NCI-H345 treated with DMSO at 0.1 percent for 48 hours (cell line): ENCODE results near the gene RAD51B.

Source experiments
- DNase-seq: peaks from one replicate; lab custom pipeline; 2025; ENCODE audit not compliant: unreplicated experiment; lab: John Stamatoyannopoulos, UW

The RAD51B gene

DNA sequence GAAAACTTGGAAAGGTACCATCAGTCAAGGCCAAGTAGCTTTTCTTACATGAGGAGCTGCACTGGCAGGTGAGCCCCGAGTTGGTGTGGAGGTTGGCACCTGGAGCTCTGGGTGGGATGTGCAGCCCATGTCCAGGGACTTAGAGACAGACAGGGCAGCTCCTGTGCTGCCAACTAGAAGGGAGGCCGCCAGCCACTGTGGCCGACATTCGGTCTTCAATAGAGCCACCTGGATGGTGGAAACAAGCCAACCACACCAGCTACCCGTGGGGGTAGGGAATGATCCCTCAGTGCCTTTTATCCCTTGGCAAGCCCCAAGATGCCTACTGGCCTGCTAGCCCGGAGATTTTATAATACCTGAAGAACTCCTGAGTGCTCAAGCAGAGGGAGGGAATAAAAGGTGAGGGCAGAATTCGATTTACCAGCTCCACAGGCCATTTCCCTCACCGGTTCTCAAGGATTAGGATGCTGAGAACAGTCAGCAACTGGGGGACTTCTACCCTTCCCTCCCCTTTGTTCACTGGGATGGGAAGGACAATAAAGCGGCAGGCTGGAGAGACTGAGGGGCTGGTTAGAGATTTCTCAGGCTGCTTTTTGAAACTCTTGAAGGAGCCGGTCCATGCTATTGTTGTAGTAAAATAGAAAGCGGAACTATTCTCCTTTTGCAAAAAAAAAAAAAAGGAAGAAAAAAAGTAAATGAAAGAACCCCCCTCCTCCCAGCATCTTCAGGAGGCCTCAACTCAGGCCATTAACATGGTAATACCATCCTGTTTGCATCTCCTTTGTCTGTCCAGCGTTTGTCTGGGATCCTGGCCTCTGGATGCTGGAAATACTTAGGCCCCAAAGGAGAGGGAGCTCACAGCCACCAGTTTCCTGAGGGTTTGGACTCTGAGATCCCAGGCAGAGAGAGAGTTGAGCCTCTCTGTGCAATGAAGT, 651.7 kb downstream of the RAD51B start:
- no peak for DNase-seq

DNA sequence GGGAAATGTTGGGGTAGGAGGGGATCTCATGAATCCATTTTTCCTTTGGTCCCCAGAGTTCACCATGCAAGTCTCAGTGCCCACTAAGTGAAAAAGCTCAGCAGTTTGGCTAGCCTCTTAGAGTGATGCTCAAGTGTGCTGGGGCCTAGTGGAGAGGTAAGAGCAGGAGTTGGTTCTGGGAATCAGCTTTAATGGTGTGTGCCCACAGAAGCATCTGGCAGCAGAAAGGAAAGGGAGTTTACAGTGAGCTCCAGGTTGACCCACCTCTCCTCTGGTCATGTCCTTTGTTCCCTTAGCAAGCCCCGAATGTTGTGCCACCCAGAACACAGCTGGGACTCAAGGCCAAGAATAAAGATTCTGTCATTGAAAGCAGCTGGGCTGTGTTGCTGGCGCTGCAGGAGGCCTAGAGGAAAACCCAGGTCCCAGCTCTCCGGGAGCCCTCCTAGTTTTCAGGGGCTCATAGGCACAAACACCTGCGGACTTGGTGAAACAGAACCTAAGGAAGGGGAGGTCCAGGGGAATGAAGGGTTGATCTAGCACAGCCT, 652.5 kb downstream of the RAD51B start:
- DNase-seq = no peak

DNA sequence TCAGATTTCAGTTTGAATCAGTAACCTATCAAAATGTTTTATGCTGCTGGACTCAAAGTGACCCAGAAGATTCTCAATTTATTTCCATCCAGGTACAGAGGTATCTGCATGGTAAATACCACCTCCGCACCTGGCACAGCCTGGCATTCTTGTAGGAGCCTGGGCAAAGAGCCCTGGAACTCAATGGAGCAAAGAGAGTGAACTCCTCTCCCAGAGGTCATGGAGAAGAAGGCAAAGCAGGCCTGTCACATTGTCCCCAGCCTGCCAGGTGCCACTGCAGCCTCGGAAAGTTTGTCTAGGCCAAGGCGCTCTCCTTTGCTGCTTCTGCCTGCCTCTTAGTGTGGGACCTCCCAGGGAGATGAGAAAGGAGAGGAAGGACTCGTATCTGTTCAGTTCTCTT, 653.5 kb downstream of the RAD51B start:
- no peak for DNase-seq

DNA sequence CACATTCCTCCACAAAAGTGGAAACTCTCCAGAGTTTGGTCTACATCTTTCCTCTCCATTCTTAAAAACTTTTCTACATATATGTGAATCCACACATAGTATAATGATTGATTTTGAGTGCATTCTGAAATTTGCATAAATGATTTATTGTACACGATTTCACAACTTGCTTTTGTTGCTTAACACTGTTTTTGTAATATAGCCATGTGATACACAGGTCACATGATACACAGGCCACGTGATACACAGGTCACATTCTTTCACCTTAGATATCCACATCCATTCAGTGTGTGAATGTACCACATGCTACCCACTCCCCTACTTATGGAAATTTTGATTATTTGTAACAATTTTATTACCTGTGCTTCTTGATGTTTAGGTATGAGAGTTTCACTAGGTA, 654.2 kb downstream of the RAD51B start:
- no peak for DNase-seq

DNA sequence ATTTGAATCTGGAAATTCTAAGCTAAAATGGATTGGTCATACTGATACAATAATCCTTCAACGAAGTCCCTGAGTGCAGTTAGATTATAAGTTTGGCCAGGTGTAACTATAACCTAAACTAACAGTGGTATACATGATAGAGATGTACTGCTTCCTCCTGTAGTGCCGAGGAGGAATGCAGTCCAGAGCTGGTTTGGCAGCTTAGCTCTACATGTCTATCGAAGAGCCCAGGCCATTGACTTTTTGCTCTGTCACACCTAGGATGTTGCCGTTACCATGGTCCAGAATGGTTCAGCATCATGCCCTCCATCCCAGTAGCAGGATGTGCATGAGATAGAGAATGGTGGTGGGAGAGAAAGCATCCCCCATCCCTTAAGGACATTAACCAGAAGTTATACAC, 655.2 kb downstream of the RAD51B start:
- no peak for DNase-seq

DNA sequence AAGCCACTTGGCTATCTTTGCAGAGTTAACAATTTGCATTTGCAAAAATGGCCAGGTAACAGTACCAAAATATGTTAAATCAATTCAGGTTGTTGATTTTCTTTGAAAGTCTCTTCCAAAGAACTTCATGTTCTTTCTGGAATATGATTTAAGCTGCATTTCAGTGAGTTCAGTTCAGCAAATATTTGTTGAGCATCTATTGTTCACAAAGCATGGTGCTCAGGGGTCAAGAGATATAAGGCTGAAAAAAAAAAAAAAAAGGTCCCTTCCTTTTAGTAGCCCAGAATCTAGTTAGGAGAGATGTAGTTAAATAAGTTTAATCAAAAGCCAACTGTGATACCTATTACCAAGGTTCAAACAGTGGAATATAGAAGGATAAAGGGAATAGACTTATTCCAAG, 656.2 kb downstream of the RAD51B start:
- DNase-seq = no peak

DNA sequence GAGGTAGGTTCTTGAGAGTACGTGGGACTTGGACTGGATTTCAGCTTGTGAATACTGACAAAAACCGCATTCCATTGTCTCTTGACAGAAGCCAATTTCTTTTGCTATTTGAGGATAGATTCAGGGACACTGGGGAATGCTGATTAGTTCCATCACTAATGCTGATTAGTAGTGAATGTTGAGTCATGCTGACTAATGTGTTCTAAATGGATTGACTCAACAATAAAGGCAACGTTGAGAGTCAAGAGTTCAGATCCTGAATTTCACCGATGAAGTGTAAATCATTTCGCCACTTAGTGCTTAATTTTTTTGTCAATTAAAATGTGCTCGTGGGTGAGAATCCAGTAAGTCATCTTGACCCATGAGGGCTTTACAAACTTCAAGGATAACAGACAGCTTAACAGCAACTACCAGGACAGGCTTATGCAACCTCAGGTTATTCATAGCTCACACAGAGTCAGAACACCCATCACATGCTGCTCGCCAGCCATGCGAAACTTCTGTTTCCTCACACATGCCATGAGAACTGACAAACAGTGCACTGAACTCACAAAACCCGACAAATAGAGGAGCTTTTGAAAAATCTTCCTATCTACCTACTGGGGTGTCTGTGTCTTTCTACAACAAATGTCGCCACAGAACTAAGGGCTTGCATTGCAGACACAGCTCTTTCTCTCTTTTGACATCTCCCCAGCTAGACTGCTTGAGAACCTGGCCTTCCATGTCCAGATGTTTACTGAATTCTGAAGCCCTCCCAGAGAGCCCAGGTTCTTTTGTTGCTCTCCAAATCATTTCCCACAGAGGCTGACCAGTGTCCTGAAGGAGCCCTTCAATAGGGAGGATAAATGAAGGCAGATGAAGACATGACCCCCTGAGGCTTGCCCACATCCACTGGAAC, 656.9 kb downstream of the RAD51B start:
- DNase-seq = no peak

DNA sequence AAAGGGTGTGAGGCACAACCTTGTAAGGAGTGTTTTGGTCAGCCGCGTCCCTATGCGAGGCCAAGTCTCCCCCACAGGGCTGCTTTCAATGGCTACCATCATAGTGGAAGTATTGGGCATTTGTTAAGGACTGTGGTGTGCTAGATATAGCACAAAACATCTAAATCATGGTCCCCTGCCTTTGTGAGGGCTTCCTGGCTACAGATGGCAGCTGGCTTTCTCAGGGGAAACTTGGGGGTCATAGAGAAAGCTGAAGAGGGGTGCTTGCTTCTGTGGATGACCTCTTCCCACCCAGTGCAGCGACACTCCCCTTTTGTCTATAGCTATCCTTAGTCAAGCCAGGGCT, 657.5 kb downstream of the RAD51B start:
- DNase-seq = no peak

DNA sequence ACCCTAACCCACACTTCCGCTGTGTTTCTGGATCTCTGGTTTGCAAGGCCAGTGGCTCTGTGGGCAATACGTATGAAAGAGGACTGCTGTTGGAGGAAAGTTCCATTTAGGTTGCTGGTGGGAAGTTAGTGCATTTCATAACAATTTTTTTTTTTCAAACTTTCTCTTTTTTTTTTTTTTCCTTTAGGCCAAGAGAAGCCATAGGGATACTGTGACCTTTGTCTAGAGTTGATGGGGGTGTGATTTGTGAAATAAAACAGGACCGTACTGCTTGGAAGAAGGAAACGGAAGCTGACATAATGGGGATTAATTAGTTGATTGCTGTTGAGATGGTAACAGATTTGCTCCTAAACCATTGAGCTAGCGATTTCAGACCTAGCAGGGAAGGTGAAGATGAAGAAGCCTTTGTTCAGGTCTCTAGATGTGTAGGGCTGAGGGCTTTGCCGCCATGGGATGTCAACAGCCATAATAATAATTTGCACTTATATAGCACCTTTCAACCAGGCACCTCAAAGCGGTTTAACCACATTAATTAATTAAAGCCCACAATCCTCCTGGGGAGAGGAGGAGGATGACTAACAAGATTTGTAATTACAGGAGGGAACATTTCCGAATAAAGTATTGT, 658.0 kb downstream of the RAD51B start:
- DNase-seq = no peak

DNA sequence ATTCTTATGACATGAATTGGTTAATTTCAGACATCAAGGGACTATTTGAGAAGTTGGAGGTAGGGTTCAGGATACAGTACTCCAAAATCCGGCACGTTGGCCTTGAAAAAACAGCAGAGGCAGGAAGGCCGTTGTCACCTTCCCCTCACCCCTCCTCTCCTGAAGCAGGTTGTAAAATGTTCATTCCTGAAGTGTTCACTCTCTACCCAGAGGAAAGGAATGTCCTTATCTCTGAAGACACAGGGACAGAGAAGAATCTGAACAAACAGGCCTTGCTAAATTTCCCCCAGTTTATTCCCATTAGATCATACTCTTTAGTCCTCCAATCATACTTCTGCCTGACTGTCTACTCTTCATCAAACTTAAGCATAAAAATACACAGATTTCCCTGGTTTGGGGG, 659.7 kb downstream of the RAD51B start:
- DNase-seq = no peak

DNA sequence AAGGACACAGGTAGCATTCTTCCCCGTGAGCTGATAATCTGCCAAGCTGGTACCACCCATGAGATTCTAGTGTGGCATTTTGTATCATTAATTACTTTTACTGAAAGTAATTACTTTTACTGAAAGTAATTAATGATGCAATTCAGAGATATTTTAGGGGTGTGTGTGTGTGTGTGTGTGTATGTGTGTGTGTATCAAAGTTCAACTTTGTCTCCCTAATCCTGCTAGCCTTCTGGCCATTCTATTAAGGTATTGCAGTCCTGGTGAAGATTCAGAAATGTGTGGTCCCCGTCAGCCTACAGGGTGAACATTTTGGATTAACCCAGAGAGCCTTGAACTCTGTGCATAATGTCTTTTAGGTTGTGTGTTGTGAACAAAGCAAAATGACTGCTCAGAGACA, 662.4 kb downstream of the RAD51B start:
- DNase-seq = no peak

DNA sequence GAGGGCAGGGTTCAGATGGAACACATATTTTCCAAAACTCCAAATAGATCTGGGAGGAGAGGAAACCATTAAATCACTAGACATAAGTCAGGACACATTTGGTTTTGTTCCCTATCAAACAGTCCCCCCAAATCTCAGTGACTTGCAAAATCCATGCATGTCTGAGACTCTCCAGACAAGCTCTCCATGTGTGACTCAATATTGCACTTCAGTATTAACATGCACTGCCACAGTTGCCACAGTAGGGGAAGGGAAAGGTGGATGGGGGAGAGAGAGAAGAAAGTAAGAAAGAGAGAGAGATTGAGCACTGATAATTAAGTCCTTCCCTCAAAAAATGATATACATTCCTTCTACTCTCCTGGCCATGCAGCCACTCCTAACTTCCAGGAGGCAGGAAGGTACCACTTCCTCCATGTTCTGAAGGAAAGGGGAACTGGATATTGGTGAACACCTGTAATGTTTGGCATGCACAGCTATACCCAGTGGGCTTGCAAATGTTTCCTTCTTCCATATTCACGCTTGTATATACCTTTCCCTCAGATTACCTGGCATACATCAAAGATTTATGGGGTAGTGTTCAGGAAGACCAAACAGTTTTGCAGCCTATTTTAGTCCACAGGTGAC, 663.3 kb downstream of the RAD51B start:
- DNase-seq = no peak

DNA sequence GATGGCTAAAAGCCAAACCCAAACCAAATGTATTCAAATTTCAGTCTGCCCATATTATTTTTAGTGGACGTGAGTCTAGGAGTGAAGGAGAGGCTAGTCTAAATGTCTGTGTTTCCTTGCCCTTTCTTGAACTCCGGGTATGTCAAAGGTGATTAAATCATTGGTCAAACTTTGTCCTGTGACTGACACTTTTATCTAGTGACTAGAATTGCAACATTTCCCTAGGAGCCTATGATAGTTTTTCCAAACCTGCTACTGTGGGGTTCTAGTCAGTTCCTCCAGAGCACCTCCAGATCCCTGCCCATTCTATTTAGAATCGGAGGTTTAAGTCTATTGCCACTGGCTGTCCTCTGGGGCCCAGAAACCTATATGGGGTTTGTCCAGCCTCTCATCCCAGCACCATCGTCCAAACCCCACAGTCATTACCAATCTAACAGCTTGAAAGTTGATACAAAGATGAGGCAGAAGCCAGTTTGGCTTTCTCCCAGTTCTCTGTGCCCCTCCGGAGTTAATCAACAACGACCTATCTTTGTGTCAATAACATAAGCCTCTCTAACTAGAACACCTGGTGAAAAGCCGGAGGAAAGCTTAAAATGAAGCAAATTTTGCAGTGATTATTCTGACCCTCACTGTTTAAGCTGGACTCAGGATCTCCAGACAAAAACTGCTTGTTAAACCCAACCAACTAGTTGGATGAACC, 666.6 kb downstream of the RAD51B start:
- no peak for DNase-seq

DNA sequence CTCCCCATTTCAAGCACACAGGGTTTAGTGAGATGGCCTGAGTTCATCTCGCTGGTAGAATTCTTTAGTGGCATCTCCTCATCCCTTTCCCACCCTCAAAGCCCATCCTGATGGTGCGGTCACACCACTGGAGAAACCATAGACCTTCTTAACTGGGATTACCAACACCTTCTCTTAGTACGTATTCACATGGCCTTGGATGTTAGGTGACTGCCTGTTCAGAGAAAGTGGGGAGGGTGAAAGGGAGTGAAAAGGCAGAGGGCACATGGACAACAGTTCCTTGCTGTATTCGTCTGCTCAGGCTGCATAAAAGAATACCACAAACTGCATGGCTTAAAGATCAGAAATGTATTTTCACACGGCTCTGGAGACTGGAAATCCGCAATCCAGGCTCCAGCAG, 667.2 kb downstream of the RAD51B start:
- no peak for DNase-seq

DNA sequence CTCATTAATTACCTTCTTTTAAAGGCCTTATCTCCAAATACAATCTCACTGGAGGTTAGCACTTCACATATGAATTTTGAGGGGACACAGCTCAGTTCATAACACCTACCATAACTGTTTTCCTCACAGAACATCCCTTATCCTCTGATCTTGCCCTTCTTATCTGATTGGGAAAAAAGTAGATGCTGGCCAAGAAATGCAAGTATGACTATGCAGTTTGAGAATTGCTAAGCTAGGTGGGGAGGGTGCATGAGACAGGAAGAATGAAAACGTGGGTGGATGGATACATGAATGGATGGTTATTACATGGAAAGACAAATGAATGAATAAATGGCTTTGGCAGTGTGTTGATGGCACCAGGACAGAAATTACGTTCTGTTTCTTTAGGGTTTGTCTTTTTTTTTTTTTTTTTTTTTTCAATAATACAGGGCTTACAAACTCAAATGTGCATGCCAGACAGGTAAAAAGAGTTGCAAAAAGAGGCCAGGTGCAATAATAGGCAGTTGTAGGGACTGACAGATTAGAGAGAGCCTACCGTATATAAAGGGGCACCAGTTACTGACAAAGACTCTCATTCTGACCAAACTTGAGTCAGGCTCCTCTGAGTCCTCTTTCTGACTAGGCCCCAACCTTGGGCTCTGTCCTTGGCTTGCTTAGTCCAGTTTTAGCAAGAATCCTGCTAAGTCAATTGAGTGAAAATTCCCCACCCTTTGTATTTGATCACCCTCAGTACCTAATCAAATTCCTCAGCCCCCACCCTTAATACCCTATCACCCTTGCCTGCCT, 668.4 kb downstream of the RAD51B start:
- DNase-seq = no peak

DNA sequence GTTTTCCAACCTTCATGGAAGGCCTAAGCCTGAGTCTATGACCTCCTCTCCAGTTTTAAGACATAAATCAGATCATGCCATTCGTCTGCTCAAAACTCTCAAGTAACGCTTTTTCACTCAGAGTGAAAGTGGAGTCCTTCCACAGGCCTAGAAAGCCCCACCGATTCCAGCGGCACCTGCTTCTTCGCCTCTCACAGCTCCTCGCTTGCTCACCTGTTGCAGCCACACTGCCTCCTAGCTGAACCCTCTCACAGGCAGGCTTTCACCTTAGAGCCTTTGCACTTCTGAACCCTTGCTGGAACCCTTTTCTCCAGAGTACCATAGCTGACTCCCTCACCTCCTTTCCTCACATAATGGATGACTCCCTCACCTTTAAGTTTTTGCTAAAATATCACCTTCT, 672.2 kb downstream of the RAD51B start:
- no peak for DNase-seq

DNA sequence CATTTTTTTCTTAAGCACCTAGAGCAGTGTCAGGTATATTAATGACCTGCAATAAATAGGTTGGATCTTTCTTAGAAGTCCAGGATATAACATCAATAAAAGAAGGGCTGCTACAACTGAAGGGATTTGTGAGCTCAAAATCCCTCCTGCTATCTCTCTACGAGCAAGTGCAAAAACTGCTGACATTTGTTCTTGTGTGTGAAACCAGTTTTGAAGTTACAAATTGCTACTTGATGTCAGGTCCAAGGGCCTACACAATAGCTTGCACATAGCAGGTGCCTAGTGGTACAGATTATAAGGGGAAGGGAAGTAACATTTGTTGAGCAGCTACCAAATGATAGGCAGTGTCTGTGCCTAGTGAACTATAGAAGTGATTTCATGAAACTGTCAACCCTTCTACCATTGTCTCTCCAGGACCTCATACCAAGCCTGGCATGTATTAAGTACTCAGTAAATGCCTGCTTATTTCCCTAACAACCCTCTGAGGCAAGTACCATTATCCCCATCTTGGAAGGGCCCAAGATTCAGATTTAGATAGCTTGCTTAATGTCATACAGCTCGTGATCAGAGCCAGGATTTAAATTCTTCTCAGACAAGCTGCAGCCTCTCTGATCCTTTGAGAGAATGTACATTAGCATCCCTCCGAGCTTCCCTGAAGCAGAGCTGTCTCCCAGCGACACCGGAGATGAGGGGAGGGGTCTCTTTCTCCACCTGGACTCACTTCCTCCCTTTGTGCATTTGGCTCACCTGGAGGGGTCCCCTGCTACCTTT, 673.0 kb downstream of the RAD51B start:
- DNase-seq = no peak

DNA sequence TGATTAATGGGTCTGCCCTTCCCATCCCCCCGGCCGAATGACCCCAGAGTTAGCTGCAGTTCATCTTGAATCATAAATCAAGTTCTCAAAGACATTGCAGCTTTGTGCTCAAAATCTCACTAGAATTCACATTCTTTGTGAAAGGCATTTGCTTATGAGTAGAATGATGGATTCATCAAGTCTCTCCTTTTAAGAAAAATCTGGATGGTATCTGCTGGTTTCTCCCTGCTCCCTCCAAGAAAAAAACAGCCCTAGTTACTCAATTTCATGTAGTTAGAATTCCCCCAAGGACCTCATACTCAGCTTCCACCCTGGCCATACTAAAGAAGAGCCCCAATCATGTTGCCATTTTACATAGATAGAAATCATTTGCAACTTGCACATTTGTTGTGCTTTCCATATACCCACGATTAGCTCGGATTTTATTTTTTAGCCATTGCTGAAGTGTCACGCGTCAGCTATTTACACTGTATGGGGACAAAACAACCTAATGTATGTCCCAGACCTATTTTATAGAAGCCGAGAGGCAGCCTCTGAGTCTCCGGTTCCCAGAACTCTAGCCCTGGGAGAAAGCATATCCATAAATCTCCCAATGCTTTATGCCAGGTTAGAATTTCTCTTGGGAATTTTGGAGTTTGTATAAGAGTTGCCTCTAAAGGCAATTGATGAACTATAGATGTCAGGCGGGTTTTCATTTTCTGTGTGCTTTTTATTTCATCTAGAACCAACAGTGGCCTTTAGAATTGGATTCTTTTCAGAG, 673.8 kb downstream of the RAD51B start:
- no peak for DNase-seq
